IPS-11a (cell line): ENCODE data around the gene ENOX1.
A peak's percentile ranks its signal among the peaks of the same experiment; 100 is the strongest.
"Not testable (repeated sequence)": the region's sequence is repeated elsewhere in the genome, so short reads cannot be mapped to it uniquely, and the experiment has no call there.

Experiments used
- H3K4me3 ChIP-seq: one replicate; pipeline ENCODE4 v1.5.1; 2013; ENCODE audit warnings: low read depth, low read length, control low read depth

The ENOX1 gene

GRCh38 chr13:43786766-43787517, at the start of gene ENOX1:
Gene ENOX1, minus strand, starts transcription at chr13:43786972.
- peak within 1 kb of the TSS; percentile 55 for H3K4me3 ChIP-seq

GRCh38 chr13:43835701-43836100, 48.9 kb upstream of the ENOX1 start:
- H3K4me3 ChIP-seq: no peak overlapping the region

- no peak overlapping the region for H3K4me3 ChIP-seq
Observed at GRCh38 chr13:43831088-43831487, 44.3 kb upstream of the ENOX1 start.

- no peak overlapping the region for H3K4me3 ChIP-seq
Observed at GRCh38 chr13:43830497-43830881, 43.7 kb upstream of the ENOX1 start.

- H3K4me3 ChIP-seq: not testable (repeated sequence)
Observed at GRCh38 chr13:43824656-43825055, 37.9 kb upstream of the ENOX1 start.

- no peak overlapping the region for H3K4me3 ChIP-seq
Observed at GRCh38 chr13:43822969-43823368, 36.2 kb upstream of the ENOX1 start.

- H3K4me3 ChIP-seq: no peak overlapping the region
Observed at GRCh38 chr13:43816401-43816889, 29.7 kb upstream of the ENOX1 start.

- H3K4me3 ChIP-seq: no peak overlapping the region
Observed at GRCh38 chr13:43815204-43815603, 28.4 kb upstream of the ENOX1 start.

- H3K4me3 ChIP-seq: no peak overlapping the region
Observed at GRCh38 chr13:43808676-43809075, 21.9 kb upstream of the ENOX1 start.

- H3K4me3 ChIP-seq: no peak overlapping the region
Observed at GRCh38 chr13:43805681-43806128, 18.9 kb upstream of the ENOX1 start.

- H3K4me3 ChIP-seq: no peak overlapping the region
Observed at GRCh38 chr13:43805071-43805468, 18.3 kb upstream of the ENOX1 start.

- H3K4me3 ChIP-seq: no peak overlapping the region
Observed at GRCh38 chr13:43804461-43805070, 17.8 kb upstream of the ENOX1 start.

GRCh38 chr13:43802511-43802910, 15.7 kb upstream of the ENOX1 start:
- H3K4me3 ChIP-seq: no peak overlapping the region

- H3K4me3 ChIP-seq: no peak overlapping the region
Observed at GRCh38 chr13:43800828-43801227, 14.1 kb upstream of the ENOX1 start.

GRCh38 chr13:43799191-43799590, 12.4 kb upstream of the ENOX1 start:
- H3K4me3 ChIP-seq: no peak overlapping the region

GRCh38 chr13:43797869-43798268, 11.1 kb upstream of the ENOX1 start:
- H3K4me3 ChIP-seq: no peak overlapping the region

GRCh38 chr13:43797159-43797558, 10.4 kb upstream of the ENOX1 start:
- no peak overlapping the region for H3K4me3 ChIP-seq

- H3K4me3 ChIP-seq: no peak overlapping the region
Observed at GRCh38 chr13:43794416-43794815, 7.6 kb upstream of the ENOX1 start.

GRCh38 chr13:43792076-43792881, 5.5 kb upstream of the ENOX1 start:
- no peak overlapping the region for H3K4me3 ChIP-seq

- H3K4me3 ChIP-seq: no peak overlapping the region
Observed at GRCh38 chr13:43787997-43788396, 1.2 kb upstream of the ENOX1 start.

GRCh38 chr13:43787518-43787891, 733 bp upstream of the ENOX1 start:
- peak overlapping the region; percentile 55 for H3K4me3 ChIP-seq

GRCh38 chr13:43786472-43786765, 353 bp downstream of the ENOX1 start:
- peak overlapping the region; percentile 55 for H3K4me3 ChIP-seq
